HepG2 (cell line): ENCODE data around the gene UBE2M. TPM values are rescaled to one million over a fixed set of nuclear protein-coding genes. Genes with fewer than 3 reads are reported as not detected.

Experiments
- ATM ChIP-seq: fragments of 450-650 bp; IDR thresholded peaks from 2 replicates; pipeline ENCODE4 v1.7.1; 2017; ENCODE audit warnings: mild to moderate bottlenecking, borderline replicate concordance
- DNMT3B ChIP-seq: conservative IDR thresholded peaks from 2 replicates; pipeline ENCODE4 v1.6.1; 2016; ENCODE audit warnings: missing biosample characterization, control low read depth
- MEIS1 ChIP-seq: sonication (generic); formaldehyde crosslinking; IDR thresholded peaks from 2 replicates; pipeline ENCODE4 v1.9.0; 2021; ENCODE audit warnings: mild to moderate bottlenecking, missing genetic modification reagents, moderate library complexity, borderline replicate concordance
- MXD3 ChIP-seq: IDR thresholded peaks from 2 replicates; pipeline ENCODE4 v1.6.1; 2016; ENCODE audit warnings: mild to moderate bottlenecking, missing biosample characterization, missing genetic modification reagents
- PHB2 ChIP-seq: fragments of 450-650 bp; IDR thresholded peaks from 2 replicates; pipeline ENCODE4 v1.6.1; 2018; ENCODE audit not compliant: partially characterized antibody
- RBM22 ChIP-seq: fragments of 200-400 bp; formaldehyde crosslinking; optimal IDR thresholded peaks from 2 replicates; pipeline ENCODE3; 2017; ENCODE audit warnings: mild to moderate bottlenecking, low read length, moderate library complexity
- SRSF1 ChIP-seq: fragments of 200-400 bp; formaldehyde crosslinking; optimal IDR thresholded peaks from 2 replicates; pipeline ENCODE3; 2017; ENCODE audit warnings: mild to moderate bottlenecking, low read depth, low read length, moderate library complexity
- UBTF ChIP-seq: sonication (generic); formaldehyde crosslinking; IDR thresholded peaks from 2 replicates; pipeline ENCODE4 v1.4.0; 2020; ENCODE audit warnings: mild to moderate bottlenecking, missing genetic modification reagents
- ZFP62 ChIP-seq: sonication (generic); formaldehyde crosslinking; IDR thresholded peaks from 2 replicates; pipeline ENCODE4 v1.4.0; 2020; ENCODE audit warnings: missing genetic modification reagents
- ZNF3 ChIP-seq: IDR thresholded peaks from 2 replicates; pipeline ENCODE4 v1.7.0; 2017; ENCODE audit warnings: inconsistent platforms
- ZNF362 ChIP-seq: sonication (generic); formaldehyde crosslinking; IDR thresholded peaks from 2 replicates; pipeline ENCODE4 v1.4.0; 2020; ENCODE audit warnings: missing genetic modification reagents, mild to moderate bottlenecking, borderline replicate concordance
- ZNF569 ChIP-seq: sonication (generic); formaldehyde crosslinking; IDR thresholded peaks from 2 replicates; pipeline ENCODE4 v1.5.0; 2020; ENCODE audit warnings: mild to moderate bottlenecking, missing genetic modification reagents, moderate library complexity, borderline replicate concordance
- ZNF777 ChIP-seq: sonication (generic); formaldehyde crosslinking; IDR thresholded peaks from 2 replicates; pipeline ENCODE4 v1.4.0; 2020; ENCODE audit warnings: missing genetic modification reagents
- polyA plus RNA-seq, 8 experiments: library from polyadenylated mRNA; depleted of rRNA in 3 of 8; stranded (reverse) in 7 of 8; unstranded in 1 of 8; fragments of >200 nt; fragmentation: Illumina TruSeq in 4 of 8; extraction: Trizol in 4 of 8; gene quantifications; 2 replicates each; pipeline versions ENCODE4 v1.2.1 to v1.2.3, GENCODE V29; 2011 to 2016; ENCODE audit warnings: low read depth in 4 of 8, missing spikeins in 1 of 8, mixed read lengths in 1 of 8; ENCODE audit not compliant: insufficient read depth in 1 of 8
- total RNA-seq, 5 experiments: library from RNA; depleted of rRNA; stranded (reverse); fragments of >200 nt; fragmentation: Illumina TruSeq; extraction: Trizol; gene quantifications; 2 replicates each; pipeline ENCODE4 v1.2.3, GENCODE V29; 2016; ENCODE audit warnings: low read depth in 1 of 5

UBE2M gene
- total and polyA plus RNA-seq, 2 of the 13 experiments (the other 11 are each of a cell fraction or from before 2014, with no cell fraction given), result 36.2 to 50.3 TPM

- TF ChIP-seq ZNF777 (CRISPR knock-in tag), result no peak
- peak; percentile 54; the same call in 1 of the 2 replicates for TF ChIP-seq UBTF
- no peak for TF ChIP-seq ZFP62 (CRISPR knock-in tag)
- TF ChIP-seq MXD3 (CRISPR knock-in tag), result peak; percentile 70
- TF ChIP-seq ZNF569 (CRISPR knock-in tag), result 0 out of 2 replicates have a peak, but pooled peaks have one; percentile 27
- no peak for TF ChIP-seq ZNF362
- 0 out of 2 replicates have a peak, but pooled peaks have one; percentile 65 for TF ChIP-seq MEIS1 (CRISPR knock-in tag)
- TF ChIP-seq DNMT3B (CRISPR knock-in tag), result peak; percentile 42; the same call in 1 of the 2 replicates
- peak; percentile 61 for TF ChIP-seq RBM22
- TF ChIP-seq ZNF3 (CRISPR knock-in tag), result no peak
- peak; percentile 85 for TF ChIP-seq SRSF1
- TF ChIP-seq PHB2, result no peak
- no peak for TF ChIP-seq ATM
- TF ChIP-seq, all 625 proteins: peak for 236
These were observed 1.0 kb upstream of the UBE2M start (continued) for GRCh38 chr19:58559275-58560006.
